Esophagus squamous epithelium (tissue), 4 donors: ENCODE measurements around the gene FANK1.

Source experiments
- CTCF ChIP-seq, 6 experiments: fragments of 450-650 bp in 4 of 6; fragments of 200-600 bp in 2 of 6; sonication (generic) in 2 of 6; IDR thresholded peaks; one replicate each; pipeline ENCODE4 v1.5.1; 2016 to 2019; ENCODE audit warnings: antibody characterized with exemption in 6 of 6, mild to moderate bottlenecking in 4 of 6, moderate library complexity in 4 of 6
- POLR2A ChIP-seq, 4 donors: fragments of 450-650 bp; IDR thresholded peaks; one replicate each; pipeline ENCODE4 v1.6.1; 2017; ENCODE audit warnings: antibody characterized with exemption in 4 of 4, mild to moderate bottlenecking in 4 of 4, moderate library complexity in 3 of 4

GRCh38 chr10:126034586-126034985 is 138.2 kb downstream of the FANK1 start:
- TF ChIP-seq CTCF (IDR thresholded peaks at IDR 0.05) (no peak), POLR2A (IDR thresholded peaks at IDR 0.05) (no peak)
